WTC11 (cell line): ENCODE results near the gene MGAT5B. TPM values are rescaled to one million over a fixed set of nuclear protein-coding genes. Genes with fewer than 3 reads are reported as not detected.

Experiments
- ATAC-seq: fragments of 200-7000 bp; cut with Tn5 transposase; 2 replicates; pipeline ENCODE4 v1.10.0; 2021; ENCODE audit warnings: mild to moderate bottlenecking, moderate library complexity
- CTCF ChIA-PET: fragments of 300-600 bp; sonication (Branson Sonifier 250); formaldehyde crosslinking; loops from one replicate; lab custom pipeline; 2021; ENCODE audit warnings: antibody characterized with exemption; lab: Charles Lee
- POLR2A ChIA-PET: fragments of 350-600 bp; sonication (Branson Sonifier 250); formaldehyde crosslinking; loops from one replicate; lab custom pipeline; 2021; ENCODE audit warnings: antibody characterized with exemption; lab: Charles Lee
- DNase-seq: peaks from one replicate; pipeline ENCODE4 v3.0.0; 2021; ENCODE audit warnings: low spot score
- H3K27ac Mint-ChIP-seq: 2 replicates; pipeline ENCODE4 v1.8.0; 2021; ENCODE audit warnings: mixed read lengths
- H3K27me3 Mint-ChIP-seq: 2 replicates; pipeline ENCODE4 v1.8.0; 2021; ENCODE audit warnings: low read depth, mild to moderate bottlenecking, moderate library complexity, mixed read lengths
- H3K36me3 Mint-ChIP-seq: 2 replicates; pipeline ENCODE4 v1.8.0; 2021; ENCODE audit warnings: mixed read lengths
- H3K4me1 Mint-ChIP-seq: 2 replicates; pipeline ENCODE4 v1.8.0; 2022; ENCODE audit warnings: mixed read lengths
- H3K4me3 Mint-ChIP-seq: 2 replicates; pipeline ENCODE4 v1.8.0; 2021; ENCODE audit warnings: mild to moderate bottlenecking, moderate library complexity, mixed read lengths
- H3K9me3 Mint-ChIP-seq: 2 replicates; pipeline ENCODE4 v1.8.0; 2021; ENCODE audit warnings: mixed read lengths
- AFF4 ChIP-seq: sonication (generic); formaldehyde crosslinking; IDR thresholded peaks from 2 replicates; pipeline ENCODE4 v1.8.1; 2023; ENCODE audit warnings: mild to moderate bottlenecking, missing genetic modification reagents, borderline replicate concordance
- CREM ChIP-seq: sonication (generic); formaldehyde crosslinking; IDR thresholded peaks from 2 replicates; pipeline ENCODE4 v1.8.1; 2022; ENCODE audit warnings: mild to moderate bottlenecking, missing genetic modification reagents, moderate library complexity
- E2F5 ChIP-seq: sonication (generic); formaldehyde crosslinking; IDR thresholded peaks from 2 replicates; pipeline ENCODE4 v1.8.1; 2022; ENCODE audit warnings: mild to moderate bottlenecking, moderate library complexity, missing genetic modification reagents
- GABPB1 ChIP-seq: sonication (generic); formaldehyde crosslinking; IDR thresholded peaks from 2 replicates; pipeline ENCODE4 v1.8.1; 2023; ENCODE audit warnings: mild to moderate bottlenecking, missing genetic modification reagents
- JUN ChIP-seq: sonication (generic); formaldehyde crosslinking; IDR thresholded peaks from 2 replicates; pipeline ENCODE4 v1.8.0; 2023; ENCODE audit warnings: mild to moderate bottlenecking, missing genetic modification reagents
- MYBL2 ChIP-seq: sonication (generic); formaldehyde crosslinking; IDR thresholded peaks from 2 replicates; pipeline ENCODE4 v1.8.1; 2023; ENCODE audit warnings: mild to moderate bottlenecking, moderate library complexity, missing genetic modification reagents
- NFATC4 ChIP-seq: fragments of 250-450 bp; sonication (Bioruptor Pico); IDR thresholded peaks from 2 replicates; pipeline ENCODE4 v1.9.0; 2021; ENCODE audit warnings: mild to moderate bottlenecking
- RORB ChIP-seq: fragments of 250-450 bp; sonication (Bioruptor Pico); IDR thresholded peaks from 2 replicates; pipeline ENCODE4 v1.9.0; 2021; ENCODE audit warnings: mild to moderate bottlenecking
- SMAD3 ChIP-seq: sonication (generic); formaldehyde crosslinking; IDR thresholded peaks from 2 replicates; pipeline ENCODE4 v1.8.0; 2022; ENCODE audit warnings: missing genetic modification reagents, mild to moderate bottlenecking, borderline replicate concordance
- SMAD4 ChIP-seq: sonication (generic); formaldehyde crosslinking; IDR thresholded peaks from 2 replicates; pipeline ENCODE4 v1.8.0; 2022; ENCODE audit warnings: mild to moderate bottlenecking, missing genetic modification reagents
- USF1 ChIP-seq: sonication (generic); formaldehyde crosslinking; IDR thresholded peaks from 2 replicates; pipeline ENCODE4 v1.8.0; 2022; ENCODE audit warnings: mild to moderate bottlenecking, missing genetic modification reagents
- ZBTB21 ChIP-seq: sonication (generic); formaldehyde crosslinking; IDR thresholded peaks from 2 replicates; pipeline ENCODE4 v1.8.1; 2023; ENCODE audit warnings: mild to moderate bottlenecking, missing genetic modification reagents, borderline replicate concordance
- ZNF121 ChIP-seq: sonication (generic); formaldehyde crosslinking; IDR thresholded peaks from 2 replicates; pipeline ENCODE4 v1.8.0; 2023; ENCODE audit warnings: missing genetic modification reagents
- ZNF416 ChIP-seq: fragments of 250-450 bp; sonication (Bioruptor Pico); IDR thresholded peaks from 2 replicates; pipeline ENCODE4 v1.9.0; 2021; ENCODE audit warnings: mild to moderate bottlenecking, inconsistent platforms
- ZNF512 ChIP-seq: sonication (generic); formaldehyde crosslinking; IDR thresholded peaks from 2 replicates; pipeline ENCODE4 v1.8.1; 2022; ENCODE audit warnings: missing genetic modification reagents, borderline replicate concordance
- ZNF532 ChIP-seq: fragments of 250-450 bp; sonication (Bioruptor Pico); IDR thresholded peaks from 2 replicates; pipeline ENCODE4 v1.9.0; 2021; ENCODE audit warnings: mild to moderate bottlenecking, borderline replicate concordance
- ZSCAN18 ChIP-seq: fragments of 250-450 bp; sonication (Bioruptor Pico); IDR thresholded peaks from 2 replicates; pipeline ENCODE4 v2.1.2; 2022; ENCODE audit warnings: mild to moderate bottlenecking, moderate library complexity
- total RNA-seq: library from RNA; stranded (reverse); gene quantifications from 3 replicates; pipeline ENCODE4 v1.2.3, GENCODE V29; 2021

MGAT5B gene
- total RNA-seq, 1 experiment from 2014 or later, result 11.6 TPM

GRCh38 chr17:76820039-76820438, 48.2 kb upstream of the MGAT5B start:
- no peaks in the 10 kb centered on the region for H3K27me3 Mint-ChIP-seq
- TF ChIP-seq E2F5 (no peak), NFATC4 (CRISPR knock-in tag) (no peak), SMAD3 (CRISPR knock-in tag) (no peak)
- no peak overlapping the region for H3K27ac Mint-ChIP-seq
- no peak overlapping the region for H3K4me3 Mint-ChIP-seq
- ATAC-seq (no peak; the same call in 1 of the 2 replicates), DNase-seq (no peak)
- H3K9me3 Mint-ChIP-seq, result no peaks in the 10 kb centered on the region
- ChIA-PET CTCF (interaction anchor here (1.1 to 2.7 kb wide), 2 partner anchors 22 to 68 kb away, joined by 3 to 7 read pairs; no protein-coding TSS in a partner anchor), POLR2A (interaction anchor here (0.6 kb wide), 1 partner anchor 433 kb away, joined by 3 read pairs; no protein-coding TSS in a partner anchor)
- H3K4me1 Mint-ChIP-seq, result peaks cover 16% of the 10 kb centered on the region
- no peaks in the 10 kb centered on the region for H3K36me3 Mint-ChIP-seq

GRCh38 chr17:76820561-76820960, 47.6 kb upstream of the MGAT5B start:
- H3K4me3 Mint-ChIP-seq, result no peak overlapping the region
- H3K27me3 Mint-ChIP-seq, result no peaks in the 10 kb centered on the region
- no peaks in the 10 kb centered on the region for H3K9me3 Mint-ChIP-seq
- H3K36me3 Mint-ChIP-seq, result no peaks in the 10 kb centered on the region
- peaks cover 16% of the 10 kb centered on the region for H3K4me1 Mint-ChIP-seq
- TF ChIP-seq GABPB1 (CRISPR knock-in tag), result no peak
- no peak for TF ChIP-seq CREM (CRISPR knock-in tag)
- no peak for TF ChIP-seq JUN (CRISPR knock-in tag)
- TF ChIP-seq ZSCAN18 (CRISPR knock-in tag), result no peak
- TF ChIP-seq SMAD4 (CRISPR knock-in tag), result no peak
- no peak for TF ChIP-seq ZNF512 (CRISPR knock-in tag)
- TF ChIP-seq AFF4 (CRISPR knock-in tag), result no peak
- TF ChIP-seq ZBTB21 (CRISPR knock-in tag), result no peak
- TF ChIP-seq ZNF532, result no peak
- no peak for TF ChIP-seq USF1 (CRISPR knock-in tag)
- no peak for TF ChIP-seq RORB
- no peak for TF ChIP-seq ZNF416 (CRISPR knock-in tag)
- no peak for TF ChIP-seq MYBL2 (CRISPR knock-in tag)
- TF ChIP-seq ZNF121 (CRISPR knock-in tag), result no peak
- DNase-seq (no peak), ATAC-seq (no peak)
- ChIA-PET POLR2A (no interaction called here), CTCF (interaction anchor here (1.1 to 2.7 kb wide), 2 partner anchors 21 to 67 kb away, joined by 3 to 7 read pairs; no protein-coding TSS in a partner anchor)
- no peak overlapping the region for H3K27ac Mint-ChIP-seq
